ENCODE data around the gene CLDN3.

Gene CLDN3

GRCh38 chr7:73773700-73774517, 3.8 kb upstream of the CLDN3 start:
- TF ChIP-seq, protein P1, sequence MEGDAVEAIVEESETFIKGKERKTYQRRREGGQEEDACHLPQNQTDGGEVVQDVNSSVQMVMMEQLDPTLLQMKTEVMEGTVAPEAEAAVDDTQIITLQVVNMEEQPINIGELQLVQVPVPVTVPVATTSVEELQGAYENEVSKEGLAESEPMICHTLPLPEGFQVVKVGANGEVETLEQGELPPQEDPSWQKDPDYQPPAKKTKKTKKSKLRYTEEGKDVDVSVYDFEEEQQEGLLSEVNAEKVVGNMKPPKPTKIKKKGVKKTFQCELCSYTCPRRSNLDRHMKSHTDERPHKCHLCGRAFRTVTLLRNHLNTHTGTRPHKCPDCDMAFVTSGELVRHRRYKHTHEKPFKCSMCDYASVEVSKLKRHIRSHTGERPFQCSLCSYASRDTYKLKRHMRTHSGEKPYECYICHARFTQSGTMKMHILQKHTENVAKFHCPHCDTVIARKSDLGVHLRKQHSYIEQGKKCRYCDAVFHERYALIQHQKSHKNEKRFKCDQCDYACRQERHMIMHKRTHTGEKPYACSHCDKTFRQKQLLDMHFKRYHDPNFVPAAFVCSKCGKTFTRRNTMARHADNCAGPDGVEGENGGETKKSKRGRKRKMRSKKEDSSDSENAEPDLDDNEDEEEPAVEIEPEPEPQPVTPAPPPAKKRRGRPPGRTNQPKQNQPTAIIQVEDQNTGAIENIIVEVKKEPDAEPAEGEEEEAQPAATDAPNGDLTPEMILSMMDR (IDR thresholded peaks at IDR 0.05), result no peak
- H3K27ac ChIP-seq, result no peak overlapping the region
- H3K36me3 ChIP-seq, result no peaks in the 10 kb centered on the region
- peaks cover 0 to 18% (median 9%) of the 10 kb centered on the region in 4 donors for H3K4me1 ChIP-seq
- H3K27me3 ChIP-seq, result peaks cover 0 to 44% of the 10 kb centered on the region in 2 donors
- H3K4me3 ChIP-seq, result no peak overlapping the region
- no peaks in the 10 kb centered on the region for H3K9me3 ChIP-seq
- DNase-seq, result no peak
- intact Hi-C loops (cut with DNase I; ENCODE audit: low total_unique reads), result no loop called here

- Histone ChIP-seq H3K9me3 (no peaks in the 10 kb centered on the region), H3K27ac (no peak overlapping the region), H3K4me1 (peaks cover 0 to 23% (median 10%) of the 10 kb centered on the region in 4 donors), H3K4me3 (no peak overlapping the region), H3K27me3 (peaks cover 0 to 63% of the 10 kb centered on the region in 2 donors), H3K36me3 (no peaks in the 10 kb centered on the region)
- no peak for DNase-seq
- intact Hi-C loops (cut with DNase I; ENCODE audit: low total_unique reads), result no loop called here
- TF ChIP-seq, protein P1 (IDR thresholded peaks at IDR 0.05), result no peak
Observed at GRCh38 chr7:73770860-73771670, 995 bp upstream of the CLDN3 start.

GRCh38 chr7:73769481-73770001, 529 bp downstream of the CLDN3 start:
- Histone ChIP-seq H3K27ac (no peak overlapping the region), H3K9me3 (no peaks in the 10 kb centered on the region), H3K27me3 (peaks cover 0 to 63% of the 10 kb centered on the region in 2 donors), H3K4me1 (peaks cover 0 to 23% (median 10%) of the 10 kb centered on the region in 4 donors), H3K36me3 (no peaks in the 10 kb centered on the region), H3K4me3 (peak overlapping the region in 1 of 2 donors; percentile 29)
- intact Hi-C loops (cut with DNase I; ENCODE audit: low total_unique reads), result no loop called here
- DNase-seq, result no peak
- TF ChIP-seq, protein P1 (IDR thresholded peaks at IDR 0.05), result no peak

- Histone ChIP-seq H3K9me3 (no peaks in the 10 kb centered on the region), H3K4me1 (peaks cover 0 to 23% (median 10%) of the 10 kb centered on the region in 4 donors), H3K27ac (no peak overlapping the region), H3K36me3 (no peaks in the 10 kb centered on the region), H3K27me3 (peaks cover 0 to 58% of the 10 kb centered on the region in 2 donors), H3K4me3 (no peak overlapping the region)
- intact Hi-C loops (cut with DNase I; ENCODE audit: low total_unique reads), result no loop called here
- no peak for DNase-seq
- TF ChIP-seq, protein P1 (IDR thresholded peaks at IDR 0.05), result no peak
Observed at GRCh38 chr7:73768641-73769480, 1.2 kb downstream of the CLDN3 start.

Data from tibial artery (tissue), 4 donors.